ENCODE data around the gene MEOX1. TPM values are rescaled to one million over a fixed set of nuclear protein-coding genes. Genes with fewer than 3 reads are reported as not detected.

The MEOX1 gene
- total and polyA plus RNA-seq, 2 of the 13 experiments (the other 11 are each of a cell fraction or from before 2014, with no cell fraction given), result not detected

GRCh38 chr17:43599835-43600234 lies 61.9 kb downstream of the MEOX1 start:
- H3K9me3 ChIP-seq (ENCODE audit: low read length), result no peaks in the 10 kb centered on the region
- H3K4me3 ChIP-seq (replicated peaks in 1 of 3; ENCODE audit: insufficient read depth in 1 of 3, low read depth in 2 of 3, low read length in 3 of 3), result no peak overlapping the region
- peaks cover 38% of the 10 kb centered on the region for H3K4me1 ChIP-seq (ENCODE audit: insufficient read depth, low read length)
- H4K20me1 ChIP-seq (ENCODE audit: insufficient read depth, low read length), result no peaks in the 10 kb centered on the region
- H2AFZ ChIP-seq (ENCODE audit: low read length), result no peak overlapping the region
- intact Hi-C loops (cut with micrococcal nuclease; ENCODE audit: unreplicated experiment), result no loop called here
- DNase-seq (ENCODE audit: low spot score) (no peak), FAIRE-seq (no peak), ATAC-seq (no peak)
- no peaks in the 10 kb centered on the region for H3K36me3 ChIP-seq (replicated peaks in 1 of 2; ENCODE audit: control insufficient read depth in 1 of 2, insufficient read depth in 2 of 2, low read length in 2 of 2)
- WGBS (ENCODE audit: low lambda C conversion rate), result 93% methylated on average over 3 of the region's 3 CpGs
- H3K9ac ChIP-seq (ENCODE audit: insufficient read depth, low read depth, low read length), result no peak overlapping the region
- H3K4me2 ChIP-seq (ENCODE audit: low read depth, low read length), result no peak overlapping the region
- no peak for TF ChIP-seq SMYD3 (CRISPR knock-in tag; IDR thresholded peaks at IDR 0.05)
- no peak for TF ChIP-seq FOXP1 (IDR thresholded peaks at IDR 0.05)
- no peak for TF ChIP-seq FOXP1 (CRISPR knock-in tag; IDR thresholded peaks at IDR 0.05)
- no peak for TF ChIP-seq ZNF496 (CRISPR knock-in tag; IDR thresholded peaks at IDR 0.05; ENCODE audit: insufficient replicate concordance)
- TF ChIP-seq ZHX1 (CRISPR knock-in tag; IDR thresholded peaks at IDR 0.05; ENCODE audit: low read depth), result no peak
- no peak for TF ChIP-seq SAFB2 (CRISPR knock-in tag; IDR thresholded peaks at IDR 0.05; ENCODE audit: borderline replicate concordance, low read depth)
- TF ChIP-seq ZNF570 (CRISPR knock-in tag; IDR thresholded peaks at IDR 0.05; ENCODE audit: borderline replicate concordance), result no peak
- no peak for TF ChIP-seq ZNF253 (CRISPR knock-in tag; IDR thresholded peaks at IDR 0.05; ENCODE audit: borderline replicate concordance)
- TF ChIP-seq ZNF703 (CRISPR knock-in tag; IDR thresholded peaks at IDR 0.05; ENCODE audit: borderline replicate concordance), result no peak
- no peak for TF ChIP-seq FOXA3 (CRISPR knock-in tag; IDR thresholded peaks at IDR 0.05)
- no peak for TF ChIP-seq ZNF841 (CRISPR knock-in tag; IDR thresholded peaks at IDR 0.05; ENCODE audit: borderline replicate concordance)
- TF ChIP-seq ZNF446 (CRISPR knock-in tag; IDR thresholded peaks at IDR 0.05), result no peak
- no peak for TF ChIP-seq ZNF710 (CRISPR knock-in tag; IDR thresholded peaks at IDR 0.05; ENCODE audit: borderline replicate concordance)
- no peak for TF ChIP-seq SALL1 (CRISPR knock-in tag; IDR thresholded peaks at IDR 0.05)
- no peak for TF ChIP-seq SPEN (CRISPR knock-in tag; IDR thresholded peaks at IDR 0.05; ENCODE audit: low read depth)
- no peak for TF ChIP-seq ARNT (IDR thresholded peaks at IDR 0.05)
- no peak for TF ChIP-seq BRCA1 (CRISPR knock-in tag; IDR thresholded peaks at IDR 0.05)
- no peak for TF ChIP-seq ZKSCAN1 (IDR thresholded peaks at IDR 0.05; ENCODE audit: low read length)
- TF ChIP-seq ZBTB42 (CRISPR knock-in tag; IDR thresholded peaks at IDR 0.05), result no peak
- POLR2A ChIA-PET, result no interaction called here
- CTCF ChIA-PET (ENCODE audit: low intra/inter-chr PET ratio, low total read pairs), result no interaction called here
- in situ Hi-C loops (cut with HindIII; ENCODE audit: extremely low pct_ligation_motif_present, low pct_unique_long_range_greater_than_20kb), result no loop called here
- no peak overlapping the region for H3K27ac ChIP-seq (ENCODE audit: extremely low read length, insufficient read depth, low read length)
- no peaks in the 10 kb centered on the region for H3K27me3 ChIP-seq (ENCODE audit: control insufficient read depth in 1 of 2, insufficient read depth in 2 of 2, low read length in 2 of 2)
- H3K79me2 ChIP-seq (ENCODE audit: insufficient read depth, low read length), result no peaks in the 10 kb centered on the region
- BruUV-seq (replicated peaks), result no TSS peak
